Uterus (tissue), 4 donors: ENCODE measurements around the gene MAP3K10. TPM values are rescaled to one million over a fixed set of nuclear protein-coding genes. Genes with fewer than 3 reads are reported as not detected.

ENCODE experiments used
- DNase-seq, 2 donors: peaks; one replicate each; pipeline ENCODE4 v3.0.0-alpha.2; 2019 to 2020
- H3K27ac ChIP-seq, 2 donors: fragments of 200-600 bp; sonication (generic); 1 replicate in 1 of 2; 2 replicates in 1 of 2; pipeline ENCODE4 v1.5.1; 2016 to 2018
- H3K27me3 ChIP-seq, 2 donors: fragments of 200-600 bp; sonication (generic); one replicate each; pipeline ENCODE4 v1.5.1; 2018 to 2019; ENCODE audit warnings: control low read depth in 1 of 2
- H3K36me3 ChIP-seq, 2 donors: fragments of 200-600 bp; sonication (generic); one replicate each; pipeline ENCODE4 v1.5.1; 2019; ENCODE audit warnings: control low read depth in 1 of 2
- H3K4me1 ChIP-seq, 2 donors: fragments of 200-600 bp; sonication (generic); one replicate each; pipeline ENCODE4 v1.5.1; 2018 to 2019; ENCODE audit warnings: control low read depth in 1 of 2
- H3K4me3 ChIP-seq, 2 donors: fragments of 200-600 bp; sonication (generic); 1 replicate in 1 of 2; 2 replicates in 1 of 2; pipeline ENCODE4 v1.5.1; 2018 to 2019; ENCODE audit warnings: mild to moderate bottlenecking in 1 of 2
- H3K9me3 ChIP-seq, 2 donors: fragments of 200-600 bp; sonication (generic); one replicate each; pipeline ENCODE4 v1.5.1; 2019; ENCODE audit warnings: control low read depth in 1 of 2
- CTCF ChIP-seq, 4 experiments: fragments of 200-600 bp in 2 of 4; fragments of 450-650 bp in 2 of 4; sonication (generic) in 2 of 4; IDR thresholded peaks; one replicate each; pipeline ENCODE4 v1.5.1; 2016 to 2019; ENCODE audit warnings: antibody characterized with exemption in 4 of 4, mild to moderate bottlenecking in 2 of 4, moderate library complexity in 1 of 4
- POLR2A ChIP-seq, 2 donors: fragments of 450-650 bp; IDR thresholded peaks; one replicate each; pipeline ENCODE4 v1.6.1; 2016; ENCODE audit warnings: antibody characterized with exemption in 2 of 2, mild to moderate bottlenecking in 1 of 2, moderate library complexity in 1 of 2
- intact Hi-C: fragments of 100-400 bp; cut with DNase I; formaldehyde crosslinking; loops from one replicate; pipeline ENCODE4 v1.15.1; 2023; ENCODE audit warnings: low total_unique reads
- total RNA-seq, 4 donors: library from RNA; depleted of rRNA in 3 of 4; stranded (reverse); fragments of >200 nt in 3 of 4; gene quantifications; one replicate each; pipeline versions ENCODE4 v1.1.0 to v1.2.4, GENCODE V29; 2014 to 2023
- donor health status: DM: yes; HTN: yes; CAD: no.

The MAP3K10 gene
- total RNA-seq, 4 donors from 2014 or later: 1.0 to 29.0 (median 3.1) TPM

DNA sequence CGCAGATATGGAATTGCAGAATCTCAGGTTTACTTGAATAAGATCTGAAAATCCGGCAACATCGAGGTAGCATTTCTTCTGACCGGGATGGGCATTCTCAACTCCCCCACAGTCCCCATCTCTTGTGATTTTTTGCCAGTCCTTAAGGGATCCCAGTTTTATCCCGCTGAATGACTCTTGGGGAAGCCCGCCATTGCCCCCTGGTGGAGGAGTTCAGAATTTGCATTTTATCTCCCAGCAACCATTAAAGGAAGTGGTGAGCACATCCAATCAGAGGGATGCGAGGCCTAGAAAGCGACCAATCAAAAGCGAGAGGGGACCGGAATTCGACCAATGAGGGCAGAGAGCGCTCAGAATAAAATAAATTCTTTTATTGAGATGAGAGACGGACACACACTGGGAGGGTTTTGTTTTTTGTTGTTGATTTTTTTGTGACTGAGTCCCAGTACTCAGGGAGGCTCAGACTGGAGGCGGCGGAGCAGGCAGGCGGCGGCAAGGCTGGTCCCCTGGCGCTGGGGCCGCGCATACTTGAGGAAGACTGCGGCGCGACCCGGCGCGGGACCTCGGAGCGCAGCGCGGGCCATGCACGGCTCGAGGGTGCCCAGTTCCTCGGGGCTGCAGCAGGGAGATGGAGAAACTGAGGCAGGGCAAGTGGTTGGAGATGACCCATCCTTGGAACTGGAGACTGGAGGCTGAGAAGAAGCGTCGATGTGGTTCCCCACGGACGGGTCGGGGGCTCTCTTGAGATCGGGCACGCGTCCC is 30.8 kb downstream of the MAP3K10 start:
- Histone ChIP-seq H3K27ac (no peak overlapping the region), H3K27me3 (peaks cover 21 to 41% of the 10 kb centered on the region in 2 donors), H3K4me3 (no peak overlapping the region), H3K36me3 (no peaks in the 10 kb centered on the region), H3K9me3 (no peaks in the 10 kb centered on the region), H3K4me1 (peaks cover 0 to 8% of the 10 kb centered on the region in 2 donors)
- TF ChIP-seq CTCF (IDR thresholded peaks at IDR 0.05): peak; percentile 82 to 93 (median 93)
- no peak for TF ChIP-seq POLR2A (IDR thresholded peaks at IDR 0.05)
- intact Hi-C loops: loop anchor here (5.0 kb wide), 1 partner anchor 75 kb away; no protein-coding TSS in a partner anchor
- DNase-seq: peak; percentile 78 to 84

DNA sequence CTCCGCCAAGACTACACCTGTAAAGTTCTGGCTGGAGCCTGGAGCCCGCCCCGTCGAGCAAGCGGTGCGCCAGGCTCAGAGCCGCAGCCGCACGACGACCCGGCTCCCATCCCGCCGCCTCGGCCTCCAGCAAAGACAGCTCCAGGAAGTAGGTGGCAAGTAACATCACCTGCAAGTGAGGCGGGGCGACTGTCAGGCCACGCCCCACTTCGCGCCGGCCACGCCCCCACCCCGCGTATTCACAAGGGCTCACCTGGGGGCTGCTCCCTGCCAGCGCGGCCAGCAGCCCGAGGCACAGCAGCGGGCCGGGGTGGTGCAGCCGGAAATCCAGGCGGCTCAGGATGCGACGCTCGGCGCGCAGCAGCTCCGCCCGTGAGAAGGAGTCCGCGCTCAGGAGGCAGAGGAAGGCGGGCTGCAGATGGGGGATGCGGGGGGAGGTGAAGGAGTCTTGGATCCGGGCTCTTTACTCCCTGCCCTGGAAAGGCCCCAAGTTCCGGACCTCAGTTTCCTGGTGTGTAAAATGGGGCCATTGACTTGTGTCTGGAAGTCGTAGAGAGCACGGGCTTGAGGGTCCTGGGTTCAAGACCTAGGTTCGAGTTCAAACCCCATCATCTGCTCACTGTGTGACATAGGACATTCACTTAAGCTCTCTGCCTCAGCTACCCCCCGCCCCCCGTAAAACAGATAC is 32.1 kb downstream of the MAP3K10 start:
- no peaks in the 10 kb centered on the region for H3K9me3 ChIP-seq
- no peak for DNase-seq
- intact Hi-C loops: loop anchor here (5.0 kb wide), 1 partner anchor 76 kb away; no protein-coding TSS in a partner anchor
- TF ChIP-seq CTCF (IDR thresholded peaks at IDR 0.05) (no peak), POLR2A (IDR thresholded peaks at IDR 0.05) (no peak)
- no peaks in the 10 kb centered on the region for H3K36me3 ChIP-seq
- no peak overlapping the region for H3K27ac ChIP-seq
- no peak overlapping the region for H3K4me3 ChIP-seq
- H3K4me1 ChIP-seq: peaks cover 0 to 8% of the 10 kb centered on the region in 2 donors
- H3K27me3 ChIP-seq: peaks cover 8 to 30% of the 10 kb centered on the region in 2 donors

- H3K9me3 ChIP-seq: no peaks in the 10 kb centered on the region
- peaks cover 0 to 22% of the 10 kb centered on the region in 2 donors for H3K27me3 ChIP-seq
- TF ChIP-seq CTCF (IDR thresholded peaks at IDR 0.05) (no peak), POLR2A (IDR thresholded peaks at IDR 0.05) (no peak)
- no peak for DNase-seq
- no peaks in the 10 kb centered on the region for H3K36me3 ChIP-seq
- intact Hi-C loops: loop anchor here (5.0 kb wide), 1 partner anchor 77 kb away; no protein-coding TSS in a partner anchor
- H3K4me1 ChIP-seq: peaks cover 0 to 8% of the 10 kb centered on the region in 2 donors
- no peak overlapping the region for H3K27ac ChIP-seq
- H3K4me3 ChIP-seq: no peak overlapping the region
These were observed 33.3 kb downstream of the MAP3K10 start for GRCh38 chr19:40224342-40225150.

DNA sequence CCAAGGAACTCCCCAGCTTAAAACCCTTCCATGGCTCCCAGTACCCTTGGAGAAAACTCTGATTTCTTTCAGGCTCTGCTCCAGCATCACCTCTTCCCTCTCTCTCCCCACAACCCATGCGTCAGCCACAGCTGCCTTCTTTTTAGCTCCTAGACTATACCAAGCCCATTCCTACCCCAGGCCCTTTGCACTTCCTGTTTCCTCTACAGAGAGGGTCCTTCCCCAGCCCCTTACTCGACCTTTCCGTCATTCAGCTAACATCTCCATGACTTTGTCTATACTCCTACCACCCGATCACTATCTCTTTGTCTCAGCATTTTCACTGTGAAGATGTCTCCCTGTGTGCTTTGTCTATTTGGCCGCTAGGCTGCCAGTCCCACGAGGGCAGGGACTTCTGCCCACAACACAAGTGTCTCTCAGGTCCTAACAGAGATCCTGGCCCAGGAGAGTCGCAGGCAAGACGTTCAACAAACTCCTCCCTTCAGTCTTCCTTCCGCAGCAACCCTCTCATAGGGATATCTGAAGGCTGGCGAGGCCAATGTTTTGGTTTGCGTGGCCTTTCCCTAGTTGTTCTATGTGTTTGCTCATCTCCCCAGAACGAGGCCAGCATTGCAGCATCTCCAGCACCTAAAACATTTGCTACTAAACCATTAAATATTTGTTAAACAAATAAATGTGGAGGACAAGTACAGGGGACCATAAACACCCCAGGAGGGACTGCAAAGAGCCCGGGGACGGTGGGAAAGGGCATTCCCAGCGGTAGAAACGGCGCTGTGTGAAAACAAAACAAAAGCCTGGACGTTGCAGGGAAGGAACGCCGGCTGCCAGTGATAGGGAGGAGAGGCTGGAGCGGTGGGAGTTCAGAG is 34.4 kb downstream of the MAP3K10 start:
- TF ChIP-seq POLR2A (IDR thresholded peaks at IDR 0.05) (no peak), CTCF (IDR thresholded peaks at IDR 0.05) (no peak)
- H3K4me3 ChIP-seq: peak overlapping the region; percentile 9 to 23
- no peaks in the 10 kb centered on the region for H3K36me3 ChIP-seq
- intact Hi-C loops: loop anchor here (2.0 kb wide), 1 partner anchor 79 kb away; no protein-coding TSS in a partner anchor
- no peaks in the 10 kb centered on the region for H3K9me3 ChIP-seq
- H3K27me3 ChIP-seq: peaks cover 0 to 22% of the 10 kb centered on the region in 2 donors
- H3K27ac ChIP-seq: no peak overlapping the region
- no peak for DNase-seq
- peaks cover 0 to 8% of the 10 kb centered on the region in 2 donors for H3K4me1 ChIP-seq
